ENCODE measurements around the gene U2SURP. TPM values are rescaled to one million over a fixed set of nuclear protein-coding genes. Genes with fewer than 3 reads are reported as not detected.

Gene U2SURP
- total and polyA plus RNA-seq, 2 experiments from 2014 or later = 41.5 to 71.4 TPM

GRCh38 chr3:143010024-143010423, 8.7 kb downstream of the U2SURP start:
- WGBS (ENCODE audit: low lambda C conversion rate, missing lambda C conversion rate) = 93% methylated on average over 3 of the region's 3 CpGs
- H3K27me3 ChIP-seq = no peaks in the 10 kb centered on the region
- peaks cover 63% of the 10 kb centered on the region for H4K20me1 ChIP-seq (ENCODE audit: insufficient read depth, poor library complexity, severe bottlenecking)
- TF ChIP-seq EZH2 (IDR thresholded peaks at IDR 0.05; ENCODE audit: borderline replicate concordance) (no peak), EZH2phosphoT487 (IDR thresholded peaks at IDR 0.05; ENCODE audit: low read depth, severe bottlenecking, unreplicated experiment) (no peak), CTCF (IDR thresholded peaks at IDR 0.05; ENCODE audit: poor library complexity) (no peak)
- no peaks in the 10 kb centered on the region for H3K4me1 ChIP-seq (ENCODE audit: insufficient read depth)
- no peak for DNase-seq (ENCODE audit: low spot score)
- H3K79me2 ChIP-seq = peaks cover 91% of the 10 kb centered on the region
- H3K4me2 ChIP-seq = no peak overlapping the region
- H2AFZ ChIP-seq = no peak overlapping the region
- H3K27ac ChIP-seq = no peak overlapping the region
- no peaks in the 10 kb centered on the region for H3K9me3 ChIP-seq (ENCODE audit: low read depth)
- H3K9me2 ChIP-seq (replicated peaks; ENCODE audit: insufficient read depth) = no peaks in the 10 kb centered on the region
- no peak overlapping the region for H3K4me3 ChIP-seq
- H3K36me3 ChIP-seq (replicated peaks; ENCODE audit: insufficient read depth, low read depth) = no peaks in the 10 kb centered on the region

GRCh38 chr3:143011705-143012104, 10.3 kb downstream of the U2SURP start:
- TF ChIP-seq EZH2phosphoT487 (IDR thresholded peaks at IDR 0.05; ENCODE audit: low read depth, severe bottlenecking, unreplicated experiment) (no peak), CTCF (IDR thresholded peaks at IDR 0.05; ENCODE audit: poor library complexity) (no peak), EZH2 (IDR thresholded peaks at IDR 0.05; ENCODE audit: borderline replicate concordance) (no peak)
- no peak for DNase-seq (ENCODE audit: low spot score)
- Histone ChIP-seq H3K36me3 (replicated peaks; ENCODE audit: insufficient read depth, low read depth) (no peaks in the 10 kb centered on the region), H3K4me1 (ENCODE audit: insufficient read depth) (no peaks in the 10 kb centered on the region), H3K27me3 (no peaks in the 10 kb centered on the region), H3K4me2 (no peak overlapping the region), H3K27ac (no peak overlapping the region), H2AFZ (no peak overlapping the region), H4K20me1 (ENCODE audit: insufficient read depth, poor library complexity, severe bottlenecking) (peaks cover 46% of the 10 kb centered on the region), H3K9me3 (ENCODE audit: low read depth) (no peaks in the 10 kb centered on the region), H3K79me2 (peaks cover 77% of the 10 kb centered on the region), H3K9me2 (replicated peaks; ENCODE audit: insufficient read depth) (no peaks in the 10 kb centered on the region), H3K4me3 (no peak overlapping the region)
- WGBS (ENCODE audit: low lambda C conversion rate, missing lambda C conversion rate) = 93% methylated on average over 3 of the region's 3 CpGs

- TF ChIP-seq CTCF (IDR thresholded peaks at IDR 0.05; ENCODE audit: poor library complexity) (no peak), EZH2 (IDR thresholded peaks at IDR 0.05; ENCODE audit: borderline replicate concordance) (no peak), EZH2phosphoT487 (IDR thresholded peaks at IDR 0.05; ENCODE audit: low read depth, severe bottlenecking, unreplicated experiment) (no peak)
- peaks cover 14% of the 10 kb centered on the region for H4K20me1 ChIP-seq (ENCODE audit: insufficient read depth, poor library complexity, severe bottlenecking)
- peaks cover 46% of the 10 kb centered on the region for H3K79me2 ChIP-seq
- no peaks in the 10 kb centered on the region for H3K9me2 ChIP-seq (replicated peaks; ENCODE audit: insufficient read depth)
- DNase-seq (ENCODE audit: low spot score) = no peak
- H3K36me3 ChIP-seq (replicated peaks; ENCODE audit: insufficient read depth, low read depth) = no peaks in the 10 kb centered on the region
- no peaks in the 10 kb centered on the region for H3K9me3 ChIP-seq (ENCODE audit: low read depth)
- H3K27me3 ChIP-seq = no peaks in the 10 kb centered on the region
- H3K4me3 ChIP-seq = no peak overlapping the region
- H3K4me1 ChIP-seq (ENCODE audit: insufficient read depth) = no peaks in the 10 kb centered on the region
- H3K4me2 ChIP-seq = no peak overlapping the region
- H3K27ac ChIP-seq = no peak overlapping the region
- no peak overlapping the region for H2AFZ ChIP-seq
These were observed 13.6 kb downstream of the U2SURP start for GRCh38 chr3:143014921-143015320.

All from hepatocyte (in vitro differentiated cells).